Neural progenitor cell (in vitro differentiated cells): ENCODE measurements around the gene NKX2-2. TPM values are rescaled to one million over a fixed set of nuclear protein-coding genes. Genes with fewer than 3 reads are reported as not detected.

Experiments
- DNase-seq: peaks from one replicate; pipeline ENCODE4 v3.0.0-alpha.2; 2016; ENCODE audit warnings: low spot score
- H2AFZ ChIP-seq: fragments of 200-600 bp; sonication (generic); replicated peaks from 2 replicates; pipeline ENCODE4 v1.6.1; 2016; ENCODE audit warnings: antibody characterized with exemption
- H3F3A ChIP-seq: fragments of 200-600 bp; sonication (generic); 2 replicates; pipeline ENCODE4 v1.6.1; 2016; ENCODE audit warnings: antibody characterized with exemption, low read depth
- H3K27ac ChIP-seq: fragments of 200-600 bp; sonication (generic); 2 replicates; pipeline ENCODE4 v1.5.1; 2016; ENCODE audit warnings: mild to moderate bottlenecking
- H3K27me3 ChIP-seq: fragments of 200-600 bp; sonication (generic); 2 replicates; pipeline ENCODE4 v1.6.1; 2016; ENCODE audit warnings: mild to moderate bottlenecking, moderate library complexity
- H3K36me3 ChIP-seq: fragments of 200-600 bp; sonication (generic); 2 replicates; pipeline ENCODE4 v1.5.1; 2016
- H3K4me1 ChIP-seq: fragments of 200-600 bp; sonication (generic); 2 replicates; pipeline ENCODE4 v1.6.1; 2016; ENCODE audit warnings: mixed run types
- H3K4me2 ChIP-seq: fragments of 200-600 bp; sonication (generic); 2 replicates; pipeline ENCODE4 v1.6.1; 2016
- H3K4me3 ChIP-seq: fragments of 200-600 bp; sonication (generic); 2 replicates; pipeline ENCODE4 v1.5.1; 2016
- H3K79me2 ChIP-seq: fragments of 200-600 bp; sonication (generic); 2 replicates; pipeline ENCODE4 v1.6.1; 2016; ENCODE audit warnings: low read depth
- H3K9ac ChIP-seq: fragments of 200-600 bp; sonication (generic); 2 replicates; pipeline ENCODE4 v1.6.1; 2016
- H3K9me3 ChIP-seq: fragments of 200-600 bp; sonication (generic); 2 replicates; pipeline ENCODE4 v1.5.1; 2016; ENCODE audit warnings: low read depth
- H4K20me1 ChIP-seq: fragments of 200-600 bp; sonication (generic); 2 replicates; pipeline ENCODE4 v1.6.1; 2016; ENCODE audit warnings: low read depth
- H3K27ac Mint-ChIP-seq: 3 replicates; pipeline ENCODE4 v1.8.0; 2021; ENCODE audit warnings: mixed read lengths
- H3K27me3 Mint-ChIP-seq: 2 replicates; pipeline ENCODE4 v1.8.0; 2022; ENCODE audit warnings: low read depth, mild to moderate bottlenecking, inconsistent platforms, moderate library complexity, mixed read lengths; ENCODE audit not compliant: insufficient read depth
- H3K36me3 Mint-ChIP-seq: 3 replicates; pipeline ENCODE4 v1.8.0; 2021; ENCODE audit warnings: mixed read lengths
- H3K4me1 Mint-ChIP-seq: 3 replicates; pipeline ENCODE4 v1.8.0; 2021; ENCODE audit warnings: mixed read lengths
- H3K4me3 Mint-ChIP-seq: 3 replicates; pipeline ENCODE4 v1.8.0; 2021; ENCODE audit warnings: mild to moderate bottlenecking, moderate library complexity, mixed read lengths
- H3K9me3 Mint-ChIP-seq: 3 replicates; pipeline ENCODE4 v1.8.0; 2020; ENCODE audit warnings: mixed read lengths
- EZH2 ChIP-seq: fragments of 200-600 bp; sonication (generic); IDR thresholded peaks from 2 replicates; pipeline ENCODE4 v1.6.1; 2017; ENCODE audit warnings: antibody characterized with exemption, mild to moderate bottlenecking, moderate library complexity
- EZH2phosphoT487 ChIP-seq: fragments of 200-600 bp; sonication (generic); IDR thresholded peaks from 2 replicates; pipeline ENCODE4 v1.6.1; 2017; ENCODE audit warnings: antibody characterized with exemption
- total RNA-seq: library from RNA; depleted of rRNA; stranded (reverse); fragments of >200 nt; gene quantifications from 2 replicates; pipeline ENCODE4 v1.2.3, GENCODE V29; 2015; ENCODE audit warnings: low replicate concordance
- TF ChIP-seq, protein P1 (sequence below): fragments of 200-600 bp; sonication (generic); IDR thresholded peaks from 2 replicates; pipeline ENCODE4 v1.5.1; 2017; ENCODE audit warnings: antibody characterized with exemption, mild to moderate bottlenecking

Gene NKX2-2
- total RNA-seq, 1 donor from 2014 or later: not detected

DNA sequence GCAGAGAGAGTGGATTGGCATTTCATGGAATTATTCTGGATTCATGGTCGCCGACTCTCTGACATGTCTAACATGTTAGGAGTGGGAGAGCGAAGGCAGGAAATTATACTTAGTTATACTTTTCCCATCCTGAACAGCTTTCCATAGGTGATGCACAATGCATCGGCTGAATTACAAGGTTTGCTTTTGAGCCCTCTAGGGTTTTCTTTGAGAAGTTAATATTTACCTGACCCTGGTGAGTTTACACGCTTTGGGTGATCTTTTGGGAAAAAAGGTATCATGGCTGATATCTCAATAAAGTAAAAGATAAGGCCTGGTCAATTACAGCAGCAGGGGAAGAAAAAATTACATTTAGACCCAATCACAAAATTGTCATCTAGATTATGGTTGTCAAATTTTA, 14.0 kb upstream of the NKX2-2 start:
- Histone ChIP-seq H3K4me3 (no peak overlapping the region), H3K4me2 (no peak overlapping the region), H3K4me1 (peaks cover 5% of the 10 kb centered on the region), H3K36me3 (no peaks in the 10 kb centered on the region), H3F3A (no peaks in the 10 kb centered on the region), H3K9me3 (no peaks in the 10 kb centered on the region), H2AFZ (no peak overlapping the region), H3K27me3 (peaks cover 73% of the 10 kb centered on the region), H4K20me1 (peaks cover 20% of the 10 kb centered on the region), H3K9ac (no peak overlapping the region), H3K27ac (no peak overlapping the region), H3K79me2 (no peaks in the 10 kb centered on the region)
- H3K4me3 Mint-ChIP-seq: no peak overlapping the region
- peaks cover 5% of the 10 kb centered on the region for H3K4me1 Mint-ChIP-seq
- no peaks in the 10 kb centered on the region for H3K36me3 Mint-ChIP-seq
- H3K9me3 Mint-ChIP-seq: peaks cover 3% of the 10 kb centered on the region
- TF ChIP-seq EZH2 (no peak), EZH2phosphoT487 (no peak)
- TF ChIP-seq, protein P1, sequence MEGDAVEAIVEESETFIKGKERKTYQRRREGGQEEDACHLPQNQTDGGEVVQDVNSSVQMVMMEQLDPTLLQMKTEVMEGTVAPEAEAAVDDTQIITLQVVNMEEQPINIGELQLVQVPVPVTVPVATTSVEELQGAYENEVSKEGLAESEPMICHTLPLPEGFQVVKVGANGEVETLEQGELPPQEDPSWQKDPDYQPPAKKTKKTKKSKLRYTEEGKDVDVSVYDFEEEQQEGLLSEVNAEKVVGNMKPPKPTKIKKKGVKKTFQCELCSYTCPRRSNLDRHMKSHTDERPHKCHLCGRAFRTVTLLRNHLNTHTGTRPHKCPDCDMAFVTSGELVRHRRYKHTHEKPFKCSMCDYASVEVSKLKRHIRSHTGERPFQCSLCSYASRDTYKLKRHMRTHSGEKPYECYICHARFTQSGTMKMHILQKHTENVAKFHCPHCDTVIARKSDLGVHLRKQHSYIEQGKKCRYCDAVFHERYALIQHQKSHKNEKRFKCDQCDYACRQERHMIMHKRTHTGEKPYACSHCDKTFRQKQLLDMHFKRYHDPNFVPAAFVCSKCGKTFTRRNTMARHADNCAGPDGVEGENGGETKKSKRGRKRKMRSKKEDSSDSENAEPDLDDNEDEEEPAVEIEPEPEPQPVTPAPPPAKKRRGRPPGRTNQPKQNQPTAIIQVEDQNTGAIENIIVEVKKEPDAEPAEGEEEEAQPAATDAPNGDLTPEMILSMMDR: no peak
- peaks cover 60% of the 10 kb centered on the region for H3K27me3 Mint-ChIP-seq
- H3K27ac Mint-ChIP-seq: no peak overlapping the region
- DNase-seq: no peak

DNA sequence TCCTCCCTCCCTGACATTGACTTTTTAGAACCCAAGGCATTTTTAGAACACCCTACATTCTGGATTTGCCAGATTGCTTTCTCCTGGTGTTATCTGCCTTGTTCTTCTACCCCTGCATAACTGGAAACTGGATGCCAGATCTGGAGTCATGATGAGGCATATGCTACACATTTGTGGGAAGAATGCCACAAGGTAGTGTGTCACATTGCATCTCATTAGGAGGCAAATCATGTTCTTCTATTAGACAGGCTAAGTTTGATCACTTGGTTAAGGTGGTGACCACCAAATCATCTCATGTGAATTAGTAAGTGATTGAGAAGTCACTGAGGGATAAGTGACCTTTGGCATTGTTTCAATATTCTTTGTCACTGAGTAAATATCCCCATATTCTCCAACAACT, 12.9 kb upstream of the NKX2-2 start:
- Histone ChIP-seq H3K9me3 (no peaks in the 10 kb centered on the region), H3K4me1 (peaks cover 14% of the 10 kb centered on the region), H2AFZ (no peak overlapping the region), H4K20me1 (peaks cover 30% of the 10 kb centered on the region), H3K27ac (no peak overlapping the region), H3K9ac (no peak overlapping the region), H3K36me3 (no peaks in the 10 kb centered on the region), H3K79me2 (no peaks in the 10 kb centered on the region), H3K27me3 (peaks cover 84% of the 10 kb centered on the region), H3F3A (no peaks in the 10 kb centered on the region), H3K4me3 (no peak overlapping the region), H3K4me2 (no peak overlapping the region)
- Mint-ChIP-seq H3K4me3 (no peak overlapping the region), H3K9me3 (peaks cover 3% of the 10 kb centered on the region), H3K36me3 (no peaks in the 10 kb centered on the region), H3K27ac (no peak overlapping the region), H3K4me1 (peaks cover 5% of the 10 kb centered on the region), H3K27me3 (peaks cover 54% of the 10 kb centered on the region)
- TF ChIP-seq EZH2phosphoT487 (no peak), EZH2 (no peak)
- TF ChIP-seq, protein P1: no peak
- no peak for DNase-seq

DNA sequence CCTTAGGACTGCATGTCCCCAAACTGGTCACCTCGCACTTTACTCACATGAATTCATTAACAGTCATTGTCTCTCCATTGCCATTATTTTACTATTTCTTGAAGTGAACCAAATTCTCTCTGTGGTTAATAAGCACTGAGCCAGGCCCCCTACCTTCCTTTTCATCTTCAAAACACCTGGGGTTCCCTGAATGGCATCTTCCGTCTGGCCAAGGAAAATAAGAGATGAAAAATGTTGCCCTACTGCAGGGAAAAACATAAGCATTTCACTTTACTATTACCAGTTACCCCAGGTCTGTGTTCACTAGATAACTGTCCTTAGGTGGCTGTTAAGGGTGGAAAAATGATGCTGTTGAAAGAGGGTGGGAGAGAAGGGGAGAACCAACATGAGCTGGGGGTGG, 10.0 kb upstream of the NKX2-2 start:
- no peaks in the 10 kb centered on the region for H3K9me3 ChIP-seq
- Mint-ChIP-seq H3K27me3 (peaks cover 78% of the 10 kb centered on the region), H3K4me1 (peaks cover 11% of the 10 kb centered on the region), H3K9me3 (peaks cover 8% of the 10 kb centered on the region), H3K4me3 (no peak overlapping the region), H3K27ac (no peak overlapping the region), H3K36me3 (no peaks in the 10 kb centered on the region)
- H3F3A ChIP-seq: peaks cover 8% of the 10 kb centered on the region
- no peak overlapping the region for H3K9ac ChIP-seq
- peaks cover 100% of the 10 kb centered on the region for H3K27me3 ChIP-seq
- no peak overlapping the region for H3K27ac ChIP-seq
- H3K36me3 ChIP-seq: no peaks in the 10 kb centered on the region
- H2AFZ ChIP-seq: no peak overlapping the region
- TF ChIP-seq, protein P1: no peak
- TF ChIP-seq EZH2phosphoT487 (no peak), EZH2 (no peak)
- no peak for DNase-seq
- H3K4me1 ChIP-seq: peaks cover 25% of the 10 kb centered on the region
- H3K4me2 ChIP-seq: no peak overlapping the region
- H3K79me2 ChIP-seq: no peaks in the 10 kb centered on the region
- H4K20me1 ChIP-seq: peaks cover 59% of the 10 kb centered on the region
- H3K4me3 ChIP-seq: no peak overlapping the region
